AG08396 (cell line): ENCODE measurements around the gene FOXQ1.
A peak's percentile ranks its signal among the peaks of the same experiment; 100 is the strongest.

Experiments
- DNase-seq: peaks from one replicate; pipeline ENCODE4 v3.0.0; 2012; ENCODE audit warnings: low spot score, mixed read lengths

Gene FOXQ1

GRCh38 chr6:1311400-1312202 is at the start of gene FOXQ1:
Gene FOXQ1 (plus strand): TSS chr6:1312098. CDS start chr6:1312705, 607 bp downstream.
- peak; percentile 82 for DNase-seq

- no peak for DNase-seq
Observed at GRCh38 chr6:1262704-1263038, 49.2 kb upstream of the FOXQ1 start.

GRCh38 chr6:1263039-1263849 is 48.7 kb upstream of the FOXQ1 start:
- no peak for DNase-seq

GRCh38 chr6:1263850-1264377 is 48.0 kb upstream of the FOXQ1 start:
- DNase-seq: no peak

- DNase-seq: no peak
Observed at GRCh38 chr6:1264619-1265445, 47.1 kb upstream of the FOXQ1 start.

- no peak for DNase-seq
Observed at GRCh38 chr6:1266686-1267056, 45.2 kb upstream of the FOXQ1 start.

- no peak for DNase-seq
Observed at GRCh38 chr6:1267057-1267732, 44.7 kb upstream of the FOXQ1 start.

GRCh38 chr6:1267790-1268762 is 43.8 kb upstream of the FOXQ1 start:
- DNase-seq: no peak

GRCh38 chr6:1271071-1271763 is 40.7 kb upstream of the FOXQ1 start:
- no peak for DNase-seq

GRCh38 chr6:1278061-1278720 is 33.7 kb upstream of the FOXQ1 start:
- DNase-seq: no peak

GRCh38 chr6:1279065-1279464 is 32.8 kb upstream of the FOXQ1 start:
- DNase-seq: no peak

GRCh38 chr6:1280666-1281300 is 31.1 kb upstream of the FOXQ1 start:
- no peak for DNase-seq

- DNase-seq: no peak
Observed at GRCh38 chr6:1281746-1282145, 30.2 kb upstream of the FOXQ1 start.

- no peak for DNase-seq
Observed at GRCh38 chr6:1283501-1283900, 28.4 kb upstream of the FOXQ1 start.

GRCh38 chr6:1285556-1285955 is 26.3 kb upstream of the FOXQ1 start:
- no peak for DNase-seq

- DNase-seq: peak; percentile 68
Observed at GRCh38 chr6:1285956-1286355, 25.9 kb upstream of the FOXQ1 start.

- peak; percentile 64 for DNase-seq
Observed at GRCh38 chr6:1287103-1287591, 24.8 kb upstream of the FOXQ1 start.

GRCh38 chr6:1290086-1290485 is 21.8 kb upstream of the FOXQ1 start:
- no peak for DNase-seq

GRCh38 chr6:1290805-1291204 is 21.1 kb upstream of the FOXQ1 start:
- no peak for DNase-seq
